Measurements from ENCODE around the gene ABCG1.

The ABCG1 gene

DNA sequence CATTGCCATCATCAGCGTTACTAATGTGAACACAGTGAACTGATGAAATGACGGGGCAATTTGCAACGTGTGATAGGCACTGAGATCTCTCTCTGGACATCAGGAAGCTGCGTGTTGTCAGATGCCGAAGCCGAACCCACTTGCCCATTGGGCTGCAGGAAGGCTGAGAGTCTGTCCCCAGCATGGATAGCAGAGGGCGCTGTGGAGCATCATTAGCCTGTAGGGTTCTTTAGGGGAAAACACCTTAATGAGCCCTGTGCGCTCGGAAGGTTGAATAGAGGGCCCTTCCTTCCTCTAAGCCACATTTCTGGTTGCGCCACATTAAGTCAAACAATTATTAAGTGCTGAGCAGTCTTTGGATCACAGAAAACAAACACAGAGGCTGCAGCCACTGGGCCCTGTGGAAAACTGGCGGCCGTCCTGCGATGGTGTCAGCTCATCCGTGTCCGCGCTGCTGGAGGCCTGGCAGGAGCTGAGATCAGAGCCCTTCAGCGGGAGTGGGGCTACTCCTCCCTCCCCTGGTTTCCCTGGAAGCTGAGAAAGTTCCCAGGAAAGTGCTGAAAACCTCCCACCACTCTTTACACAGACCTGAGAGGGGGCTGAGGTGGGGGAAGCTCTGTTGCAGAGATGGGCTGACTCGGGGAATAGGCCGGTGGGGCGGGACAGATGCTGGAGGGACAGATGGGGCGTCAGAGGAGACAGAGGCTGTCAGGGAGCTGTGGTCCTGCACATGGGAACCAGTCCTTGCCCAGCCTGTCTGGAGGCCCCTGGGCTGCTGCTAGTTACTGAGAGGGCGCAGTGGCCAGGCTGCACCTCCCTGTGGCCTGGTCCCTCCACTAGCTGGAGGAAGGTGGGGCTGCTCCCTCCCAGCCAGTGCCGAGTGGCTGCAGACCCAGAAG, 119.1 kb downstream of the ABCG1 start:
- TF ChIP-seq, protein P1, sequence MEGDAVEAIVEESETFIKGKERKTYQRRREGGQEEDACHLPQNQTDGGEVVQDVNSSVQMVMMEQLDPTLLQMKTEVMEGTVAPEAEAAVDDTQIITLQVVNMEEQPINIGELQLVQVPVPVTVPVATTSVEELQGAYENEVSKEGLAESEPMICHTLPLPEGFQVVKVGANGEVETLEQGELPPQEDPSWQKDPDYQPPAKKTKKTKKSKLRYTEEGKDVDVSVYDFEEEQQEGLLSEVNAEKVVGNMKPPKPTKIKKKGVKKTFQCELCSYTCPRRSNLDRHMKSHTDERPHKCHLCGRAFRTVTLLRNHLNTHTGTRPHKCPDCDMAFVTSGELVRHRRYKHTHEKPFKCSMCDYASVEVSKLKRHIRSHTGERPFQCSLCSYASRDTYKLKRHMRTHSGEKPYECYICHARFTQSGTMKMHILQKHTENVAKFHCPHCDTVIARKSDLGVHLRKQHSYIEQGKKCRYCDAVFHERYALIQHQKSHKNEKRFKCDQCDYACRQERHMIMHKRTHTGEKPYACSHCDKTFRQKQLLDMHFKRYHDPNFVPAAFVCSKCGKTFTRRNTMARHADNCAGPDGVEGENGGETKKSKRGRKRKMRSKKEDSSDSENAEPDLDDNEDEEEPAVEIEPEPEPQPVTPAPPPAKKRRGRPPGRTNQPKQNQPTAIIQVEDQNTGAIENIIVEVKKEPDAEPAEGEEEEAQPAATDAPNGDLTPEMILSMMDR (IDR thresholded peaks at IDR 0.05; ENCODE audit: low read depth, low read length) = peak; percentile 72
- in situ Hi-C loops (cut with HindIII; ENCODE audit: low sequenced_read_pairs) = no loop called here
- DNase-seq (ENCODE audit: low read depth, low spot score) = peak; percentile 29

DNA sequence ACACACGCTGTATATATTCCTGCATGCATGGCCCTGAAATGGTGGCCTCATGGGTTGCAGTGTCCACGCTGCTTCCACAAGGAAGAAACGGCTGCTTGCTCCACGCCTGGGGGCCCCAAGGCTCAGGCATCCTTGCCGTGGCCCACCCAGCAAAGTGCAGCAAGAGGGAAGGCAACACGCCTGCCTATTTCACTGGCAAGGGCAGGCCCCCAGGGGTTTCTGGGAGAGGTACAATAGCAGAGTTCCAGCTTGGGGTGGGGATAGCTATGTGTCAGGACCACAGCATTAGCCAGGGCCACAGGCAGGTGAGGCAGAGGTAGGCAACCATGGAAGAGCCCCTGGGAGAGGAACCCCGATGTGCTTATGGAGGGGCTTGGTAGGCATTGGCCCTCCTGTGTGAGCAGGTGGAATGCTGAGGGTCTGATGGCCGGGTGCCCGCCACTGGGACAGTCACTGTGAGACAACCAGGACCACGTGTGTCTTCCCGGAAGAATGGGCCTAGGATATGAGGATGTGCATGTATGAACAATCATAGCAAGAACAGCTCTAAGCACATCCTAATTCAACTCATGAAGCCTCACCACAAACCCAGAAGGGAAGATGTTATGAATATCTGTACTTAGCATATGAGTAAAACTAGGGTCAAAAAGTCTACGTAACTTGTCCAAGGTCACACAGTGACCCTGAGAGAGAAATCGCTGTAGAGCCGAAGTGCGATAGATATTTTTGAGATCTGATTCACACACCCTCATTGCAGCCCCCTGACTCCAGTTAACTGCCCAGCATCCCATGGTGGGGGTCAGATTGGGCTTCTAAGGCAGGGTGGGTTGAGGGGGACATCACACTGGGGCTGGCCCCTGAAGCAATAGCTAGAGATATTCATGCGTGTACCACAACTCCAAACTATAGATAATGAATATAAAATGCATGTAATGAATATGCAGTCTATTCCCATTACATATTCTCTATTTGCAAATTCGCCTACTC, 120.1 kb downstream of the ABCG1 start:
- in situ Hi-C loops (cut with HindIII; ENCODE audit: low sequenced_read_pairs) = no loop called here
- TF ChIP-seq, protein P1 (IDR thresholded peaks at IDR 0.05; ENCODE audit: low read depth, low read length) = no peak
- H3K4me3 ChIP-seq (ENCODE audit: low read depth, low read length) = no peak overlapping the region
- no peak for DNase-seq (ENCODE audit: low read depth, low spot score)

More for the DNA sequence above, 119.1 kb downstream of the ABCG1 start:
- no peak overlapping the region for H3K4me3 ChIP-seq (ENCODE audit: low read depth, low read length)

DNA sequence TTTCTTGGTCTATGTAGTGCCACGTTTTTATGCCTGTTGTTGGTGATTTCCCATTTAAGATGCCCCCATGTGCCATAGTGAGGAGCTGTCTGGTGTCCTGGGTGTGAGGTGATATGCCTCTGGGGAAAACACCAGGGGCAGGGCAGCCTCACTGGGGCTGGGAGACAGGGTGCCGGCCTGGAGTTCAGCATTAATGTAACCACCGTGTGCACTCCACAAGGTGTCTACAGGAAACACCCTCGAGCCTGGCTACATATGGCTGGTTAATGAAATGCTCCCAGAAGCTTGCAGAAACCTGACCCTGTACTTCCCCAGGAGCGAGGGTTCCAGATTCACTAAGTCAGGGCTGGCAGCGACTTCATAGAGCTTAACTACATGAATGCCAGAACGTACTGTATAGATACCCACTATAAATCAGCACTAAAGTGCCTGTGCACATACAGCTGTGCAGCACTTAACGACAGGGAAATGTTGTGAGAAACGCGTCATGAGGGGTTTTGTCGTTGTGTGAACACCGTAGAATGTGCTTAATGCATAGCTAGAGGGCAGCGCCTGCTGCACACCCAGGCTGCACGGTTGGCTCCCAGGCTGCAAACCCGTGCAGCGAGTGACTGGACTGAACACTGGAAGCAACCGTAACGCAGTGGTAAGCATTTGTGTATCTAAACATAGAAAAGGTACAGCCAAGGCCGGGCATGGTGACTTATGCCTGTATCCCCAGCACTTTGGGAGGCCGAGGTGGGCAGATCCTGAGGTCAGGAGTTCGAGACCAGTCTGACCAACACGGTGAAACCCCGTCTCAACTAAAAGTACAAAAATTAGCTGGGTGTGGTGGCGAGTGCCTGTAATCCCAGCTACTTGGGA, 121.5 kb downstream of the ABCG1 start:
- in situ Hi-C loops (cut with HindIII; ENCODE audit: low sequenced_read_pairs) = no loop called here
- TF ChIP-seq, protein P1 (IDR thresholded peaks at IDR 0.05; ENCODE audit: low read depth, low read length) = no peak
- no peak for DNase-seq (ENCODE audit: low read depth, low spot score)
- H3K4me3 ChIP-seq (ENCODE audit: low read depth, low read length) = no peak overlapping the region

DNA sequence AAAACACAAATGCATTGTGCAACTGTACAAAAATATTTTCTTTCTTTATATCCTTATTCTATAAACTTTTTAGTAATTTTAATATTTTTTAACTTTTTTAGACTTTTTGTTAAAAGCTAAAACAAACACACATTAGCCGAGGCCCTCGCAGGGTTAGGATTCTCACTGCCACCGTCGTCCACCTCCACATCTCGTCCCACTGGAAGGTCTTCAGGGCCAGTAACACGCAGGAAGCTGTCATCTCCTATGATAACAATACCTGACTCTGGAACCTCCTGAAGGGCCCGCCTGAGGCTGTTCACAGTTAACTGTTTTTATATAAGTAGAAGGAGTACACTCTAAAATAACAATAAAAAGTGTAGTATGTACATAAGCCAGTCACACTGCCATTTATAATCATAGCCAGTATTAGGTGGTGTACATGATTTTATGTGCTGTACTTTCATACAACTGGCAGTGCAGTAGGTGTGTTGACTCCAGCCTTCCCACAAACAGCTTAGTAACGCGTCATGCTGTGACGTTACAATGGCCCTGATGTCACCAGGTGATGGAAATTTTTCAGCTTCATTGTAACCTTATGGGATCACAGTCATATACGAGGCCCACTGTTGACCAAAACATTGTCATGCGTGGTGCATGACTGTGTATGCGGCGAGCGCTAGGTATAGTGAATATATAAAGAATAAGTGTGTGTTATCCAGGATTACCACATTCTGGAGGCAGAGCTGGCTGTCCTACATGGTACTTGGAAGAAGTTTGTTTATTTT, 123.0 kb downstream of the ABCG1 start:
- in situ Hi-C loops (cut with HindIII; ENCODE audit: low sequenced_read_pairs) = no loop called here
- TF ChIP-seq, protein P1 (IDR thresholded peaks at IDR 0.05; ENCODE audit: low read depth, low read length) = no peak
- no peak overlapping the region for H3K4me3 ChIP-seq (ENCODE audit: low read depth, low read length)
- DNase-seq (ENCODE audit: low read depth, low spot score) = no peak

DNA sequence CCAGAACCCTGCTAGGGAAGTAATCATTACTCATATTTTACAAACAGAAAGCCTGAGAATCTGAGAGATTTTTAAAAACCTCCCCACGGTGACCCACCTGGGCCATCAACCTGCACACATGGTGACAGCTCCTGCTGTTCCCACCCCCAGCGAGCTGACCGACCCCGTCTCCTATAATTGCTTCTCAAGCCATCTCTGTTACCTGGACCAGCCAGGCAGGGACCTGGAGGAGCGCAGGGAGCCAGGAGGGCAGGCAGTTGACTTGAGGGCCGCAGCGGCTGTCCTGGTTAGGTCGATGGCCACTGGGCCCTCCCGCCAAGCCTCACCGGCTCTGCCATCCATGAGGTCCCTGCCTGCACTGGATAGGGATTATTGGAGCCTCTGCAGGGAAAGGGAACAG, 124.2 kb downstream of the ABCG1 start:
- no peak overlapping the region for H3K4me3 ChIP-seq (ENCODE audit: low read depth, low read length)
- in situ Hi-C loops (cut with HindIII; ENCODE audit: low sequenced_read_pairs) = no loop called here
- DNase-seq (ENCODE audit: low read depth, low spot score) = no peak
- TF ChIP-seq, protein P1 (IDR thresholded peaks at IDR 0.05; ENCODE audit: low read depth, low read length) = no peak
